HCT116 (cell line): ENCODE results near the gene OR51B5. TPM values are rescaled to one million over a fixed set of nuclear protein-coding genes. Genes with fewer than 3 reads are reported as not detected.

Source experiments
- ATAC-seq: fragments of 200-7000 bp; cut with Tn5 transposase; 2 replicates; pipeline ENCODE4 v1.9.1; 2020; ENCODE audit warnings: mild to moderate bottlenecking, moderate library complexity
- BruUV-seq: library from RNA; stranded (reverse); fragments of 400-500 nt; replicated peaks from 2 replicates; lab custom pipeline; 2021; lab: Mats Ljungman, UMichigan
- CTCF ChIA-PET: fragments of 300-600 bp; sonication (Branson Sonifier 250); formaldehyde crosslinking; loops from one replicate; lab custom pipeline; 2021; ENCODE audit warnings: antibody characterized with exemption; lab: Charles Lee
- POLR2A ChIA-PET: fragments of 300-600, 350-600 bp; sonication (Branson Sonifier 250); formaldehyde crosslinking; loops from one replicate; lab custom pipeline; 2021; ENCODE audit warnings: antibody characterized with exemption; lab: Charles Lee
- RAD21 ChIA-PET, 2 experiments: fragments of 300-600 bp; sonication (Branson Sonifier 250); formaldehyde crosslinking; loops; one replicate each; lab custom pipeline; 2023; ENCODE audit warnings: low total read pairs in 2 of 2; ENCODE audit not compliant: uncharacterized antibody in 2 of 2, unreplicated experiment in 2 of 2, low non-redundant PET in 1 of 2; lab: Charles Lee
- DNase-seq: peaks from one replicate; pipeline ENCODE4 v3.0.0-alpha.2; 2010; ENCODE audit warnings: low read depth, low spot score
- H2AFZ ChIP-seq: fragments of 200-600 bp; shearing (Covaris generic), sonication (generic); 2 replicates; pipeline ENCODE4 v1.6.1; 2017; ENCODE audit warnings: low read depth, mixed run types, mixed read lengths, antibody characterized with exemption, low read length; ENCODE audit not compliant: poor library complexity, severe bottlenecking
- H3K27ac ChIP-seq: 2 replicates; pipeline ENCODE4 v1.5.1; 2012; ENCODE audit warnings: low read depth, low read length
- H3K27me3 ChIP-seq: fragments of 200-600 bp; sonication (generic); 2 replicates; pipeline ENCODE4 v1.6.1; 2016; ENCODE audit warnings: mixed run types, low read length, mixed read lengths; ENCODE audit not compliant: insufficient read depth
- H3K36me3 ChIP-seq, 2 experiments: fragments of 200-500 bp in 1 of 2; fragments of 200-600 bp in 1 of 2; sonication (Bioruptor generic) in 1 of 2; sonication (generic) in 1 of 2; 2 replicates each; pipeline versions ENCODE4 v1.5.1 to v1.6.1; 2014 to 2016; ENCODE audit warnings: low read length in 2 of 2, inconsistent platforms in 1 of 2, mixed read lengths in 1 of 2, mixed run types in 1 of 2; ENCODE audit not compliant: insufficient read depth in 2 of 2, control insufficient read depth in 1 of 2
- H3K4me1 ChIP-seq, 2 experiments: fragments of 200-600 bp in 1 of 2; sonication (generic) in 1 of 2; 2 replicates each; pipeline versions ENCODE4 v1.5.1 to v1.6.1; 2012 to 2017; ENCODE audit warnings: low read length in 2 of 2, inconsistent platforms in 1 of 2, mild to moderate bottlenecking in 1 of 2, mixed read lengths in 1 of 2, mixed run types in 1 of 2, moderate library complexity in 1 of 2; ENCODE audit not compliant: insufficient read depth in 2 of 2, control insufficient read depth in 1 of 2
- H3K4me2 ChIP-seq: fragments of 200-600 bp; sonication (generic); 2 replicates; pipeline ENCODE4 v1.6.1; 2017; ENCODE audit warnings: mixed run types, low read length, mixed read lengths
- H3K4me3 ChIP-seq, 2 experiments: fragments of 200-600 bp in 1 of 2; sonication (generic) in 1 of 2; replicated peaks in 1 of 2; 2 replicates each; pipeline ENCODE4 v1.5.1; 2011 to 2016; ENCODE audit warnings: low read length in 2 of 2, control low read depth in 1 of 2, low read depth in 1 of 2, mild to moderate bottlenecking in 1 of 2, mixed read lengths in 1 of 2, mixed run types in 1 of 2
- H3K79me2 ChIP-seq: fragments of 200-600 bp; sonication (generic); 2 replicates; pipeline ENCODE4 v1.6.1; 2017; ENCODE audit warnings: mild to moderate bottlenecking, mixed run types, low read length, moderate library complexity, mixed read lengths; ENCODE audit not compliant: insufficient read depth
- H3K9ac ChIP-seq: fragments of 200-600 bp; sonication (generic); 2 replicates; pipeline ENCODE4 v1.6.1; 2016; ENCODE audit warnings: low read length, mixed read lengths
- H3K9me2 ChIP-seq: fragments of 200-600 bp; sonication (generic), shearing (Covaris generic); 2 replicates; pipeline ENCODE4 v1.6.1; 2017; ENCODE audit warnings: mixed run types, mild to moderate bottlenecking, moderate library complexity; ENCODE audit not compliant: insufficient read depth
- H3K9me3 ChIP-seq, 2 experiments: fragments of 200-500 bp in 1 of 2; fragments of 200-600 bp in 1 of 2; sonication (Bioruptor generic) in 1 of 2; sonication (generic) in 1 of 2; 2 replicates each; pipeline ENCODE4 v1.6.1; 2014 to 2017; ENCODE audit warnings: low read length in 2 of 2, mixed read lengths in 2 of 2, inconsistent platforms in 1 of 2, low read depth in 1 of 2, mild to moderate bottlenecking in 1 of 2, mixed run types in 1 of 2, moderate library complexity in 1 of 2; ENCODE audit not compliant: control insufficient read depth in 1 of 2, insufficient read depth in 1 of 2
- H4K20me1 ChIP-seq: fragments of 200-600 bp; sonication (generic), shearing (Covaris generic); 2 replicates; pipeline ENCODE4 v1.6.1; 2017; ENCODE audit warnings: mixed run types, mild to moderate bottlenecking, moderate library complexity; ENCODE audit not compliant: insufficient read depth
- CEBPB ChIP-seq: IDR thresholded peaks from 2 replicates; pipeline ENCODE4 v1.6.1; 2012; ENCODE audit warnings: low read depth
- JUND ChIP-seq: IDR thresholded peaks from 2 replicates; pipeline ENCODE4 v1.6.1; 2012
- REST ChIP-seq: IDR thresholded peaks from 2 replicates; pipeline ENCODE4 v1.6.1; 2012; ENCODE audit warnings: low read depth
- SP1 ChIP-seq: IDR thresholded peaks from 2 replicates; pipeline ENCODE4 v1.6.1; 2012; ENCODE audit warnings: low read depth
- ZFX ChIP-seq: fragments of 450-650 bp; IDR thresholded peaks from 2 replicates; pipeline ENCODE4 v1.6.1; 2017
- intact Hi-C: fragments of 100-400 bp; cut with micrococcal nuclease; formaldehyde crosslinking; loops from 2 replicates; pipeline ENCODE4 v1.10.0; 2022
- total RNA-seq: library from RNA; stranded (reverse); gene quantifications from one replicate; pipeline ENCODE4 v1.2.1, GENCODE V29; 2021; ENCODE audit not compliant: unreplicated experiment
- TF ChIP-seq, protein P1 (sequence below): IDR thresholded peaks from 2 replicates; pipeline ENCODE4 v1.6.1; 2012
- TF ChIP-seq, protein P2 (sequence below), 3 experiments: fragments of 200-600 bp in 1 of 3; sonication (generic) in 1 of 3; IDR thresholded peaks in 2 of 3; conservative IDR thresholded peaks in 1 of 3; 2 replicates each; pipeline ENCODE4 v1.5.1; 2012 to 2017; ENCODE audit warnings: low read depth in 2 of 3, low read length in 2 of 3, antibody characterized with exemption in 1 of 3, borderline replicate concordance in 1 of 3, control low read depth in 1 of 3, mild to moderate bottlenecking in 1 of 3, mixed read lengths in 1 of 3, mixed run types in 1 of 3, moderate library complexity in 1 of 3; ENCODE audit not compliant: insufficient read depth in 1 of 3

The OR51B5 gene
- total RNA-seq, 1 experiment from 2014 or later, result 140 TPM

DNA sequence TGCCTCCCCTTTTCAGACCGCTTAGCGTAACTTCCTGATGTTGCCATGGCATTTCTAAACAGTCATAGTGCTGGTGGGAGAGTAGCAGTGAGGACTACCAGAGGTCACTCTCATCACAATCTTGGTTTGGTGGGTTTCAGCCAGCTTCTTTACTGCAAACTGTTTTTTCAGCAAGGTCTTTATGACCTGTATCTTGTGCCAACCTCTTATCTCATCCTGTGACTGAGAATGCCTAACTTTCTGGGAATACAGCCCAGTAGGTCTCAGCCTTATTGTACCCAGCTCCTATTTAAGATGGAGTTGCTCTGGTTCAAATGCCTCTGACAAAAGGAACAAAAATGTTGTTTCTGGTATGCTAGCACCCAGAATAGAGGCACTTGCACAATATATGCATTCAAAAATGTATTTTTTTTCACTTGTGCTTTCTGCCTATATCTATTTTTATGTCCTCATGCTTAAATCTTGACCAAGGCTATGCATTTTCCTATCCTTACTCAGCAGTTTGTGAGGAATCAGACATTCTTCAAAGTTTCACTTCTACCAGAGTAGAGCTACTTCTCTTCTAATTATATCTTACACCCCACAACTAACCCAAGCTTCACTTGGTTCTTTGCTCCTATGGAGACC lies 24.2 kb upstream of the OR51B5 start:
- intact Hi-C loops, result no loop called here
- Histone ChIP-seq H3K4me2 (no peak overlapping the region), H3K27ac (no peak overlapping the region), H3K9ac (no peak overlapping the region), H3K4me1 (peaks cover 3 to 78% of the 10 kb centered on the region in 2 experiments; a peak in 2 of 4 replicates), H3K9me2 (no peaks in the 10 kb centered on the region), H3K79me2 (peaks cover 99% of the 10 kb centered on the region), H3K9me3 (no peaks in the 10 kb centered on the region), H3K4me3 (no peak overlapping the region), H2AFZ (no peak overlapping the region), H3K27me3 (no peaks in the 10 kb centered on the region), H4K20me1 (peaks cover 48% of the 10 kb centered on the region), H3K36me3 (peaks cover 0 to 43% of the 10 kb centered on the region in 2 experiments; a peak in 2 of 4 replicates)
- BruUV-seq, result no TSS peak
- ChIA-PET CTCF (no interaction called here), RAD21 (no interaction called here), POLR2A (no interaction called here)
- ATAC-seq (no peak), DNase-seq (no peak)
- TF ChIP-seq, protein P1, sequence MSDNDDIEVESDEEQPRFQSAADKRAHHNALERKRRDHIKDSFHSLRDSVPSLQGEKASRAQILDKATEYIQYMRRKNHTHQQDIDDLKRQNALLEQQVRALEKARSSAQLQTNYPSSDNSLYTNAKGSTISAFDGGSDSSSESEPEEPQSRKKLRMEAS, result no peak
- TF ChIP-seq, protein P2, sequence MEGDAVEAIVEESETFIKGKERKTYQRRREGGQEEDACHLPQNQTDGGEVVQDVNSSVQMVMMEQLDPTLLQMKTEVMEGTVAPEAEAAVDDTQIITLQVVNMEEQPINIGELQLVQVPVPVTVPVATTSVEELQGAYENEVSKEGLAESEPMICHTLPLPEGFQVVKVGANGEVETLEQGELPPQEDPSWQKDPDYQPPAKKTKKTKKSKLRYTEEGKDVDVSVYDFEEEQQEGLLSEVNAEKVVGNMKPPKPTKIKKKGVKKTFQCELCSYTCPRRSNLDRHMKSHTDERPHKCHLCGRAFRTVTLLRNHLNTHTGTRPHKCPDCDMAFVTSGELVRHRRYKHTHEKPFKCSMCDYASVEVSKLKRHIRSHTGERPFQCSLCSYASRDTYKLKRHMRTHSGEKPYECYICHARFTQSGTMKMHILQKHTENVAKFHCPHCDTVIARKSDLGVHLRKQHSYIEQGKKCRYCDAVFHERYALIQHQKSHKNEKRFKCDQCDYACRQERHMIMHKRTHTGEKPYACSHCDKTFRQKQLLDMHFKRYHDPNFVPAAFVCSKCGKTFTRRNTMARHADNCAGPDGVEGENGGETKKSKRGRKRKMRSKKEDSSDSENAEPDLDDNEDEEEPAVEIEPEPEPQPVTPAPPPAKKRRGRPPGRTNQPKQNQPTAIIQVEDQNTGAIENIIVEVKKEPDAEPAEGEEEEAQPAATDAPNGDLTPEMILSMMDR (IDR thresholded peaks at IDR 0.05 in 2 of 3, conservative IDR thresholded peaks at IDR 0.05 in 1 of 3; ENCODE audit: borderline replicate concordance in 1 of 3, insufficient read depth in 1 of 3, low read depth in 2 of 3, low read length in 2 of 3), result no peak
- TF ChIP-seq SP1 (no peak), CEBPB (no peak), ZFX (no peak), JUND (no peak)

DNA sequence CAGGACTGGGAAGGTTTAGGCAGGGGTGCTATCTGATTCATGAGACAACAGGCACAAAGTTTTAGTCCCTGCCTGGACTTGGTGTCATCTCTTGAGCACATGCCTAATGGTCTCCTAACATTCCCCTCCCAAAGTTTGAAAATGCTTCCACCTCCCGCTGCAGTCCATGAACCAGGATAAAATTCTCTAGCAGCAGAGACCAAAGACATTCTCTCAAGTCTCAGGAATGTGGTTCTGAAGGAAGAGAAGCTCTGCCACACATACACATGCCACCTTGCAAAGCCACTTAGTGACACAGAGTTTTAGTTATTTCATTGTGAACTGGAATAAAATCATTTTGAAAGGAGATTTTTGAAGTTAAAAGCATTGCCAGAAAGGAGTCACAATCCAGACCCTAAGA lies 23.5 kb upstream of the OR51B5 start:
- no peak overlapping the region for H3K9ac ChIP-seq

More for the DNA sequence above, 23.5 kb upstream of the OR51B5 start:
- no peak overlapping the region for H3K4me2 ChIP-seq
- no peaks in the 10 kb centered on the region for H3K27me3 ChIP-seq
- CTCF ChIA-PET, result no interaction called here
- H4K20me1 ChIP-seq, result peaks cover 42% of the 10 kb centered on the region
- BruUV-seq, result no TSS peak
- no peak overlapping the region for H3K4me3 ChIP-seq
- no peak for DNase-seq
- TF ChIP-seq REST, result no peak
- H3K36me3 ChIP-seq, result peaks cover 0 to 50% of the 10 kb centered on the region in 2 experiments; a peak in 2 of 4 replicates
- H2AFZ ChIP-seq, result no peak overlapping the region
- no peak for ATAC-seq
- H3K79me2 ChIP-seq, result peaks cover 99% of the 10 kb centered on the region
- intact Hi-C loops, result no loop called here
- H3K9me2 ChIP-seq, result no peaks in the 10 kb centered on the region
- H3K4me1 ChIP-seq, result peaks cover 3 to 81% of the 10 kb centered on the region in 2 experiments; a peak in 2 of 4 replicates
- POLR2A ChIA-PET, result no interaction called here
- no peak overlapping the region for H3K27ac ChIP-seq
- RAD21 ChIA-PET, result no interaction called here
- no peaks in the 10 kb centered on the region for H3K9me3 ChIP-seq
